K562 (cell line): ENCODE data around the gene FDX1. TPM values are rescaled to one million over a fixed set of nuclear protein-coding genes. Genes with fewer than 3 reads are reported as not detected.

Source experiments
- ATAC-seq: fragments of 200-7000 bp; cut with Tn5 transposase; 3 replicates; pipeline ENCODE4 v1.9.1; 2020; ENCODE audit warnings: moderate library complexity
- BruUV-seq: library from RNA; stranded (reverse); fragments of 400-500 nt; replicated peaks from 2 replicates; lab custom pipeline; 2021; lab: Mats Ljungman, UMichigan
- CTCF ChIA-PET: fragments of 300-600 bp; formaldehyde crosslinking; extraction: SDS; loops from one replicate; lab custom pipeline; 2021; ENCODE audit warnings: low intra/inter-chr PET ratio; lab: Yijun Ruan, JAX
- POLR2A ChIA-PET: fragments of 300-600, 350-650 bp; sonication (Branson Sonifier 250); formaldehyde crosslinking; extraction: SDS; loops from one replicate; lab custom pipeline; 2021; ENCODE audit warnings: antibody characterized with exemption, inconsistent platforms; lab: Yijun Ruan, JAX
- DNase-seq, 4 experiments: peaks; one replicate each; pipeline versions ENCODE4 v3.0.0 to v3.0.0-alpha.2; 2011 to 2018; ENCODE audit warnings: low spot score in 3 of 4, mixed read lengths in 3 of 4; ENCODE audit errors: extremely low read depth in 1 of 4
- FAIRE-seq: peaks from 2 replicates; lab custom pipeline; 2011; peaks lifted over from hg19 to GRCh38; lab: Jason Lieb, UNC
- H2AFZ ChIP-seq: 2 replicates; pipeline ENCODE4 v1.6.0; 2011; ENCODE audit warnings: low read depth, low read length, control low read depth, inconsistent platforms
- H3K27ac ChIP-seq: fragments of 200-600 bp; 3 replicates; pipeline ENCODE4 v1.8.0; 2011; ENCODE audit warnings: low read depth, mild to moderate bottlenecking, control low read depth, inconsistent platforms, low read length, moderate library complexity, mixed read lengths; ENCODE audit errors: extremely low read depth
- H3K27me3 ChIP-seq, 2 experiments: fragments of 300-600 bp in 1 of 2; 2 replicates in 1 of 2; 3 replicates in 1 of 2; pipeline versions ENCODE4 v1.6.0 to v1.8.0; 2011; ENCODE audit warnings: inconsistent platforms in 2 of 2, low read length in 2 of 2, mild to moderate bottlenecking in 1 of 2, mixed read lengths in 1 of 2, moderate library complexity in 1 of 2; ENCODE audit not compliant: control insufficient read depth in 2 of 2, insufficient read depth in 2 of 2
- H3K36me3 ChIP-seq: fragments of 300-600 bp; 3 replicates; pipeline ENCODE4 v1.8.0; 2011; ENCODE audit warnings: mild to moderate bottlenecking, low read length, inconsistent platforms; ENCODE audit not compliant: control insufficient read depth, insufficient read depth
- H3K4me1 ChIP-seq, 2 experiments: fragments of 200-600 bp in 1 of 2; replicated peaks in 1 of 2; 2 replicates in 1 of 2; 3 replicates in 1 of 2; pipeline versions ENCODE4 v1.5.1 to v1.8.0; 2011; ENCODE audit warnings: inconsistent platforms in 2 of 2, low read length in 2 of 2, mild to moderate bottlenecking in 1 of 2, mixed read lengths in 1 of 2, moderate library complexity in 1 of 2; ENCODE audit not compliant: control insufficient read depth in 2 of 2, insufficient read depth in 2 of 2
- H3K4me2 ChIP-seq: 2 replicates; pipeline ENCODE4 v1.6.1; 2011; ENCODE audit warnings: low read length, control low read depth, inconsistent platforms, mixed read lengths; ENCODE audit not compliant: insufficient read depth
- H3K4me3 ChIP-seq: fragments of 200-600 bp; sonication (generic), shearing (Covaris generic); 2 replicates; pipeline ENCODE4 v1.5.1; 2016; ENCODE audit warnings: control low read depth, inconsistent platforms
- H3K79me2 ChIP-seq: fragments of 200-600 bp; 3 replicates; pipeline ENCODE4 v1.8.0; 2011; ENCODE audit warnings: low read length, inconsistent platforms; ENCODE audit not compliant: control insufficient read depth, insufficient read depth
- H3K9ac ChIP-seq, 2 experiments: 2 replicates each; pipeline versions ENCODE4 v1.6.0 to v1.6.1; 2011; ENCODE audit warnings: low read depth in 2 of 2, low read length in 2 of 2, control low read depth in 1 of 2, inconsistent platforms in 1 of 2, mild to moderate bottlenecking in 1 of 2, mixed read lengths in 1 of 2; ENCODE audit not compliant: insufficient read depth in 1 of 2
- H3K9me1 ChIP-seq: one replicate; pipeline ENCODE4 v1.6.0; 2011; ENCODE audit warnings: inconsistent platforms, mild to moderate bottlenecking, low read length, moderate library complexity; ENCODE audit not compliant: control insufficient read depth, insufficient read depth
- H3K9me3 ChIP-seq: replicated peaks from 2 replicates; pipeline ENCODE4 v1.5.1; 2011; ENCODE audit warnings: low read depth, low read length, inconsistent platforms; ENCODE audit not compliant: control insufficient read depth, insufficient read depth
- H4K20me1 ChIP-seq: replicated peaks from 2 replicates; pipeline ENCODE4 v1.6.1; 2011; ENCODE audit warnings: low read length, inconsistent platforms, mixed read lengths; ENCODE audit not compliant: control insufficient read depth, insufficient read depth
- ARID1B ChIP-seq: fragments of 450-650 bp; IDR thresholded peaks from 2 replicates; pipeline ENCODE4 v1.6.1; 2016; ENCODE audit warnings: antibody characterized with exemption, mild to moderate bottlenecking, inconsistent platforms
- GABPB1 ChIP-seq: sonication (generic); formaldehyde crosslinking; IDR thresholded peaks from 2 replicates; pipeline ENCODE4 v1.8.0; 2022; ENCODE audit warnings: mild to moderate bottlenecking, missing genetic modification reagents
- RAD21 ChIP-seq, 2 experiments: fragments of 250-450 bp in 1 of 2; fragments of 450-650 bp in 1 of 2; sonication (Bioruptor Pico) in 1 of 2; formaldehyde crosslinking in 1 of 2; IDR thresholded peaks in 1 of 2; conservative IDR thresholded peaks in 1 of 2; 2 replicates each; pipeline versions ENCODE4 v1.4.0 to v1.8.0; 2020 to 2022; ENCODE audit warnings: mild to moderate bottlenecking in 2 of 2, moderate library complexity in 1 of 2
- SMC3 ChIP-seq: conservative IDR thresholded peaks from 2 replicates; pipeline ENCODE4 v1.6.1; 2011; ENCODE audit warnings: low read depth, low read length, improper control_type of control experiment; ENCODE audit not compliant: insufficient read depth
- SPI1 ChIP-seq: IDR thresholded peaks from 2 replicates; pipeline ENCODE4 v1.6.1; 2011; ENCODE audit warnings: low read depth, low read length, control low read depth, borderline replicate concordance
- YBX1 ChIP-seq: fragments of 450-650 bp; IDR thresholded peaks from 2 replicates; pipeline ENCODE4 v1.7.1; 2016; ENCODE audit warnings: mild to moderate bottlenecking
- WGBS: fragments of 100-300 bp; shearing (Covaris generic); methylation state at CpG from one replicate; pipeline ENCODE4 v1.1.6; 2016; ENCODE audit warnings: low coverage, mixed read lengths; ENCODE audit not compliant: insufficient coverage; ENCODE audit errors: missing lambda C conversion rate; 5-methylcytosine and 5-hydroxymethylcytosine counted together
- in situ Hi-C: fragments of 300-500 bp; cut with MboI; formaldehyde crosslinking; loops from 4 replicates; pipeline ENCODE4 v1.15.0; 2018; ENCODE audit warnings: inconsistent platforms, mixed read lengths
- intact Hi-C: fragments of 100-400 bp; cut with micrococcal nuclease; formaldehyde crosslinking; loops from 2 replicates; pipeline ENCODE4 v1.14.2; 2022
- polyA plus RNA-seq, 8 experiments: library from polyadenylated mRNA; depleted of rRNA in 4 of 8; stranded (reverse) in 5 of 8; unstranded in 3 of 8; fragments of >200 nt; fragmentation: Nextera tagmentation in 2 of 8; fragmentation: Illumina TruSeq in 1 of 8; extraction: Ambion mirVana in 2 of 8; extraction: Trizol in 1 of 8; gene quantifications; 2 replicates each; pipeline versions ENCODE4 v1.2.1 to v1.2.3, GENCODE V29; 2011 to 2014; ENCODE audit warnings: inconsistent platforms in 1 of 8, missing spikeins in 1 of 8
- total RNA-seq, 7 experiments: library from RNA; depleted of rRNA in 6 of 7; stranded (reverse); fragments of >200 nt in 6 of 7; fragmentation: Illumina TruSeq in 2 of 7; extraction: Trizol in 2 of 7; gene quantifications; 2 replicates each; pipeline versions ENCODE4 v1.2.1 to v1.2.3, GENCODE V29; 2011 to 2021; ENCODE audit warnings: low replicate concordance in 1 of 7
- TF ChIP-seq, protein P1 (sequence below), 3 experiments: IDR thresholded peaks in 2 of 3; conservative IDR thresholded peaks in 1 of 3; 2 replicates each; pipeline ENCODE4 v1.5.1; 2011 to 2012; ENCODE audit warnings: low read length in 3 of 3, mild to moderate bottlenecking in 3 of 3, control low read depth in 2 of 3, improper control_type of control experiment in 1 of 3, inconsistent platforms in 1 of 3, low read depth in 1 of 3, mixed read lengths in 1 of 3, moderate library complexity in 1 of 3; ENCODE audit not compliant: insufficient read depth in 2 of 3

FDX1 gene
- total and polyA plus RNA-seq, 9 of the 15 experiments (the other 6 are each of a cell fraction or from before 2014, with no cell fraction given) = 6.4 to 14.3 (median 11.4) TPM

DNA sequence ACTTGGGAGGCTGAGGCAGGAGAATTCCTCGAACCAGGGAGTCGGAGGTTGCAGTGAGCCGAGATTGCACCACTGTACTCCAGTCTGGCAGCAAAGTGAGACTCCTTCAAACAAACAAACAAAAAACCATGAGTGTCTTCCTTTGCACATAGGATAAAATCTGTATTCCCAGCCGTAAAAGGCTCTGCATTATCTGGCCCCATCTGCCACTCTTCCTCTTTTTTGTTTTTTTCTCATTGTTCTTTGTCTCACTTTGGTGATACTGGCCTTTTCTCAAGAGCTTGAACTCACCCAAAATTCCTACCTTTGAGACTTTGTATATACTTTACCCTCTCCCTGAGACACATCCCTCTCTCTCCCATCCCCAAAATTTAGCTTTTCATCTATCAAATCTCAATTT lies 17.6 kb downstream of the FDX1 start:
- intact Hi-C loops = no loop called here
- Histone ChIP-seq H3K36me3 (peaks cover 6% of the 10 kb centered on the region; the same call in 1 of the 3 replicates), H3K27me3 (no peaks in the 10 kb centered on the region), H3K9ac (no peak overlapping the region), H4K20me1 (no peaks in the 10 kb centered on the region), H3K4me2 (no peak overlapping the region), H3K9me1 (no peaks in the 10 kb centered on the region), H3K9me3 (no peaks in the 10 kb centered on the region), H3K4me1 (peaks cover 0 to 4% of the 10 kb centered on the region in 2 experiments; a peak in 1 of 5 replicates), H2AFZ (no peak overlapping the region), H3K79me2 (no peaks in the 10 kb centered on the region), H3K4me3 (no peak overlapping the region), H3K27ac (no peak overlapping the region)
- no peak for FAIRE-seq
- 66% methylated on average over 4 of the region's 4 CpGs for whole genome bisulfite sequencing
- peak; percentile 20; the same call in 1 of the 3 replicates for ATAC-seq
- no TSS peak for BruUV-seq
- in situ Hi-C loops = no loop called here
- CTCF ChIA-PET = interaction anchor here (1.5 kb wide), 1 partner anchor 783 kb away, joined by 3 read pairs; no protein-coding TSS in a partner anchor
- TF ChIP-seq SPI1 = peak; percentile 63; the same call in 1 of the 2 replicates
- TF ChIP-seq ARID1B = 0 out of 2 replicates have a peak, but pooled peaks have one; percentile 8
- TF ChIP-seq YBX1 = no peak
- POLR2A ChIA-PET = no interaction called here
- DNase-seq = no peak

DNA sequence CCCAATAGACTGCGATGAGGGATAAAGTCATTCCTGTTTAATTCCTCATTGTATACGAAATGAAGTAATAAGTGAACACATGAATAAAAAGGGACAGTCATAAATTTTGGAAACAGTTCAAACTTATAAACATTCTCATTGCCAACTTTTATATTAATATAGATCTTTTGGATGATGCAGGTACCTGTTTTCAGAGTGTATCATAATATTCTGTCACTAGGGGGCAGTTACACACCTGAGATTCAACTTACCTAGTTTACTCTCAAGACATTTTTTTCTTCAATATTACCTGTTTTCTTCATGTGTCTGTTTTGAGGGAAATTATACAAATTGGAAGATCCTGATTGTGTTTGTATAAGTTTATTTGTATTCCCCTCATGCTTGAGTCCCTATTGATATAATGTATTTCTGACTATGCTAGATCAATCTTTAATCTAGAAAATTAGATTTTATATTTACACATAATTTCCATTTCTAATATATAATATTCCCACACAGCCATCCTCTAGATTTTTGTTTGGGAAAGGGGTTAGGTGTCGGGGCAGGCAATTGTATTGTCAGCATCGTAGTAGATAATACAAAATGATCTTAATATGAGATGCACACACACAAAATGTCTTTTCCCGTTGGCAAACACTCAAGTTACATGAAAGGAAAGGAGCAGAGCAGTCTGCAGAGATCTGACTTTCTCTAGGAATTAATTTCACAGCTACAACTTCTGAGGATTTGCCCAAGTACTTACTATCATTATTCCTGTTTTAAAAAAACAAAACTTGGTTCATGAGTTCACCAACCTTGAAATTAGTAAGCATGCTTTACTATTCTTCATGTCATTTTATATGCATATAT lies 18.4 kb downstream of the FDX1 start:
- in situ Hi-C loops (no loop called here), intact Hi-C loops (loop anchor here (1.0 kb wide), 1 partner anchor 782 kb away; no protein-coding TSS in a partner anchor)
- Histone ChIP-seq H3K27ac (no peak overlapping the region), H3K9me1 (no peaks in the 10 kb centered on the region), H3K36me3 (peaks cover 4% of the 10 kb centered on the region; the same call in 1 of the 3 replicates), H3K4me3 (no peak overlapping the region), H2AFZ (no peak overlapping the region), H3K9me3 (no peaks in the 10 kb centered on the region), H3K27me3 (no peaks in the 10 kb centered on the region), H3K79me2 (no peaks in the 10 kb centered on the region), H3K9ac (no peak overlapping the region), H3K4me1 (peaks cover 0 to 4% of the 10 kb centered on the region in 2 experiments; a peak in 1 of 5 replicates), H3K4me2 (no peak overlapping the region), H4K20me1 (no peaks in the 10 kb centered on the region)
- CTCF ChIA-PET = interaction anchor here (1.5 kb wide), 1 partner anchor 783 kb away, joined by 3 read pairs; no protein-coding TSS in a partner anchor
- POLR2A ChIA-PET = no interaction called here
- WGBS = 86% methylated on average over 5 of the region's 5 CpGs
- ATAC-seq (peak; percentile 55; the same call in 1 of the 3 replicates), FAIRE-seq (no peak), DNase-seq (no peak)
- TF ChIP-seq, protein P1, sequence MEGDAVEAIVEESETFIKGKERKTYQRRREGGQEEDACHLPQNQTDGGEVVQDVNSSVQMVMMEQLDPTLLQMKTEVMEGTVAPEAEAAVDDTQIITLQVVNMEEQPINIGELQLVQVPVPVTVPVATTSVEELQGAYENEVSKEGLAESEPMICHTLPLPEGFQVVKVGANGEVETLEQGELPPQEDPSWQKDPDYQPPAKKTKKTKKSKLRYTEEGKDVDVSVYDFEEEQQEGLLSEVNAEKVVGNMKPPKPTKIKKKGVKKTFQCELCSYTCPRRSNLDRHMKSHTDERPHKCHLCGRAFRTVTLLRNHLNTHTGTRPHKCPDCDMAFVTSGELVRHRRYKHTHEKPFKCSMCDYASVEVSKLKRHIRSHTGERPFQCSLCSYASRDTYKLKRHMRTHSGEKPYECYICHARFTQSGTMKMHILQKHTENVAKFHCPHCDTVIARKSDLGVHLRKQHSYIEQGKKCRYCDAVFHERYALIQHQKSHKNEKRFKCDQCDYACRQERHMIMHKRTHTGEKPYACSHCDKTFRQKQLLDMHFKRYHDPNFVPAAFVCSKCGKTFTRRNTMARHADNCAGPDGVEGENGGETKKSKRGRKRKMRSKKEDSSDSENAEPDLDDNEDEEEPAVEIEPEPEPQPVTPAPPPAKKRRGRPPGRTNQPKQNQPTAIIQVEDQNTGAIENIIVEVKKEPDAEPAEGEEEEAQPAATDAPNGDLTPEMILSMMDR (IDR thresholded peaks at IDR 0.05 in 2 of 3, conservative IDR thresholded peaks at IDR 0.05 in 1 of 3; ENCODE audit: insufficient read depth in 2 of 3, low read depth in 1 of 3, low read length in 3 of 3) = peak in 2 of 3 experiments; percentile 10 to 50; a peak in 3 of 6 replicates
- TF ChIP-seq GABPB1 (no peak), RAD21 (CRISPR knock-in tag; conservative IDR thresholded peaks at IDR 0.05 in 1 of 2, IDR thresholded peaks at IDR 0.05 in 1 of 2) (peak; percentile 37 to 46; a peak in 3 of 4 replicates), SMC3 (0 out of 2 replicates have a peak, but pooled peaks have one; percentile 13)
- BruUV-seq = no TSS peak
